CD4-positive, alpha-beta T cell treated with Interferon gamma for 1 hour (primary cell): ENCODE results near the gene TRIM67.
"Not testable (repeated sequence)": the region's sequence is repeated elsewhere in the genome, so short reads cannot be mapped to it uniquely, and the experiment has no call there.

ENCODE experiments used
- DNase-seq: peaks from one replicate; pipeline ENCODE4 v3.0.0-alpha.2; 2020

Gene TRIM67

DNA sequence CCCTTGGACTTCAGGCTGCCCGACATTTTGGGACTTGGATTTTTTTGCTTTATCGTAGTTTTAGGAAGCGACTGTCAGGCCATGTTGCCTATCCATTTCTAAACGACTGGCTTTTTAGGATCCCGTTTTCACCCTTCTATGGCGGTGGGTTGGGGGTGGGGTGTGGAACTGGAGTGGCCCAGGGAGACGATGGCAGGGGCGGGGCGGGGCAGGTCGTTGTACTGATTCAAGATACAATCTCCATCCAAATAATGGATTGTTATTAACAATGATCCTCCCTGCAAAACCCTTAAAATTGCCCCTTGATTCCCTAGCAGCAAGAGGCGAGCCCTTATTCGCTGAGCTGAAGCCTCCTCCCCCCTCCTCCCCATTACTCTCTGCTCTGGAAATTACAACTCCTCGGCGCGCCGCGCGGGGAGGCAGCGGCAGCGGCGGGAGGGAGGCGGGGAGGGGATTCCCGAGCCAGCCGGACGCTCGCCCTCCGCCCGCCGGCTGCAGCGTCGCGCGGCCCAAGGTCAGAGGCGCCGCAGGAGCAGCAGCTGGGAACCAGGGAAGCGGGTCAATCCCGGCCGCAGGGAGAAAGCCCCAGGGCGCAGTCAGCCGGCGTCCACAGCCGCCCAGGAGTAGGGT, at the start of gene TRIM67:
TRIM67 (plus strand) TSS at position 392 of the 630 bp plus-strand sequence. CDS start 912 bp downstream, outside the sequence.
- no peak for DNase-seq

- no peak for DNase-seq
These were observed 45.1 kb upstream of the TRIM67 start for GRCh38 chr1:231116738-231117137.

DNA sequence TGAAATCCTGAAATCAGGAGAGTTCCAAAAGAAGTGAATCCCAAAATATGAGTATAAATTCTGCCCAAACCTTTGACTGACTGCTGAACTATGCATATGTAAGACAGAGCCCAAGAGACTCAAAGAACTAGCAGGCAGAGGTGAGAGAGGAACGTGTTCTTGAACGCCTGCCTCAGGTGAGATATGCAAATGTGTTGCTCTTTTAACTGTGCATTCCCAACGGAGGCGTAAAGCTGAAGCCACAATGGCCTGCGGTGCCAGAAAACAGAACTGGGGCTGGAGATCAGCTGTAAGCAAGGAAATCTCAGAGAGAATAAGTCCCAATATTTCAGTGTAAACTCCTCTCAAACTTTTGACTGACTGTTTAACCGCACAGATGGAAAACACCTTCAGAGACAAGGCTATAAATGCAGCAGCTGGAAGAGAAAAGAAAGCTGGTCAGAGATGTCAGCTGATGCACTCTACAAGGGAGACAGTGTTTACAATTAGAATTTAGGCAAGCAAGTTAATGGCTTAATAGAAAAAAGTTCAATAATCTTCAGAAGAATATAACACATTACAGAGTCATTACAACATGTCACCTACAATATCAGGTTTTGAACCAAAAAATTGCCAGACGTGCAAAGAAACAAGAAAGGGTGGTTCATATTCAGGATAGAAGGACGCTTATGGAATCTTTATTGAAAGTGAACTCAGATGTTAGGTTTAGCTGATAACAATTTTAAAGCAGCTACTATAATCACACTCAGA, 43.0 kb upstream of the TRIM67 start:
- DNase-seq, result no peak

DNA sequence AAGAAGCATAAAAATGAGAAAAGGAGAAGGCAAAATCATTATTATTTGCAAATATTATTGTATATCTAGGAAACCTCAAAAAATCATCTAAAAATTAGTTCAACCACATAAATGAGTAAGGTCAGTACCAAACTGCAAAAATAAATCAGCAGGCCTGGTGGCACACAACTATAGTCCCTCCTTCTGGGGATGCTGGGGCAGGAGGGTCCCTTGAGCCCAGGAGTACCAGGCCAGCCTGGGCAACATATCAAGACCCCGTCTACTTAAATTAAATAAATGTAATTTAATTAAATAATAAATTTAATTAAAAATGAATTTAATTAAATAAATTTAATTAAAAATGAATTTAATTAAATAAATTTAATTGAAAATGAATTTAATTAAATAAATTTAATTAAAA, 40.3 kb upstream of the TRIM67 start:
- no peak for DNase-seq

DNA sequence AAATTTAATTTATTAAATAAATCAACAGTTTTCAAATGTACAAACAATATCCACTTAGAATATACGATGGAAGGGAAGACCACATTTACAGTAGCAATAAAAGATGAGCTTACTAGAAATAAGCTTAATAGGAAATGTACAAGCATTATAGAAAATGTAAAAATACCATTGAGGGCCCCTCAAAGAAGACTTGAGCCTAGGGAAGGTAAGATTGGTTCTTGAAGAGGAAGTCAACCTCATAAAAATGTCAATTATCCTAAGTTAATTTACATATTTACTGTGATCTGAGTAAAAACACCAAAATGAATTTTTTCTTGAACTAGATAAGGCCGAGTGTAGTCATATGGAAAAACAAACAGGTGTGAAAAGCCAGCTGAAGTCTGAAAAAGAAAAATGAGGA, 39.7 kb upstream of the TRIM67 start:
- DNase-seq, result no peak

DNA sequence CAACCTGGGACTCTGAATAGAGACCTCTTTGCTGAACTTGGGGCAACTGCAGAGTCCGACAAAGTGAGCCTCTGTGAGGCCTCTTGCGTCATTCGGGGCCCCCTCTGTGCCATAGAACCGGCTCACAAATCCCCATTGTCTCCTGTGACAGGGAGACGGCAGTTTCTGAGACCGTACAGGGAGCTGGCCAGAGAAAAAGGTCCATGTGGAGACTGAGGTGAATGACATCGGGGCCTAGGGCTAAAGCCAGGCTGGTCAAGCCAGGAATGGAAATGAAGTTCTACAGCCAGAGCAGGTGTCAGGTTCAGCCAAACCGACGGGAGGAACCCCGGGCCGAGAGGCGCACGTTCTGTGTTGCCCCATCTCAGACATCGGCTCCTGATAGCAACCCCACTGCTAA, 37.1 kb upstream of the TRIM67 start:
- no peak for DNase-seq

DNA sequence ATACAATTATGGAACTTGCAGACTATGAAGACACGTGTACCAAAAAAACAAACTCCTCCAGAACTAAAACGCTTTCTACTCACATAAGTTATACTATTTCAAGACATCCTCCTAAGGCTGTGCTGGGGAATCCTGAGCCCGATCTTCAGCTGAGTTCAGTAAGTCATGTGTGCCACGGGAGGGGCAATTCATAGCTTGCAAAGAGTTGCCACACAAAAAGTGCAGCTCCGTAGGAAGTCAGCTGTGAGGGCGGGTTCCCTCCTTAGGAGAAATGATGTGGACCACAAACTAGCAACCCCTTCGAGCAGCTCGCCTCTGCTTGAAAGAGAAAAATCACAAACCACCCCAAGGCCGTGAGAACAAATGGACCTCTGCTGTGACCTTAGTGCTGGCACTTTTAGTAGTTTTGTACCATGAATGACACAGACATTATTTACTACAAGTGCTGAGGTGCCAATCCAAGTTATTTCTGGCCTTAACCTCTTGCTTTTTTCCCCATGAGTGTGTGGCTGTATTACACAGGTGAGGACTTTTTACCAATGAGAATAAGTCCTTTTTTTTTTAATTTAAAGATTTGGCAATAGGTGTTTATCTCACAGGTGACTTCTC, 35.8 kb upstream of the TRIM67 start:
- DNase-seq, result no peak

DNA sequence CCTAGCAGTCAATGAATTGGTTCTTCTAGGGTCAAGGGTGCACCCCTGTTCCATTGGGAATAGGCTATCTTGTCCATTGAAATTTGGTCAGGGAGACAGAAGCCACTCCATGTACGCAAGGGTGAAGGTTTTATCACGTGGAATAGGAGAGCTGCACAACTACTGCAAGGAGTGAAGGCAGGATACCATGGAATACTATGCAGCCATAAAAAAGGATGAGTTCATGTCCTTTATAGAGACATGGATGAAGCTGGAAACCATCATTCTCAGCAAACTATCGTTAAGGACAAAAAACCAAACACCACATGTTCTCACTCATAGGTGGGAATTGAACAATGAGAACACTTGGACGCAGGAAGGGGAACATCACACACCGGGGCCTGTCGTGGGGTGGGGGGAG, 34.8 kb upstream of the TRIM67 start:
- DNase-seq, result not testable (repeated sequence)

- DNase-seq, result not testable (repeated sequence)
These were observed 33.4 kb upstream of the TRIM67 start for GRCh38 chr1:231128471-231128870.

- no peak for DNase-seq
These were observed 31.3 kb upstream of the TRIM67 start for GRCh38 chr1:231130544-231130943.

GRCh38 chr1:231132591-231132990, 29.3 kb upstream of the TRIM67 start:
- DNase-seq, result not testable (repeated sequence)

DNA sequence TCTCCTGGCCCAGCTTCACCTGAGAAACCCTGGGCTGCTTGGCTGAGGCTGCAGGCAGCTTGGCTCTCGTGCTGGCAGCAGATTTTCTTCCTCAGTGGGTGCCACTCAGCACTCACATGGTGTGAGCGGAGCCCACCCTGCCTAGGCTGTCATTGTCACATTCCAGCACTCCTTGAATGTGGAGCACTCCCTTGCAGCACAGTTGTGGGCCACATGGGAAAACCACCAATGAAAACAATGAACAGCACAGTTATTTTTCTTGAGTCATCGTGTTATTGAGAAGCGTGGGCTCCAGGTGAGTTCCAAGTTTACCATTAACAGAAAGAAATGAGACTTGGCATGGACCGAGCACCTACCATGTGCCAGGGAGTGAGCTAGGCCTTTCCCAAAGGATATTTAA, 27.2 kb upstream of the TRIM67 start:
- DNase-seq, result no peak

DNA sequence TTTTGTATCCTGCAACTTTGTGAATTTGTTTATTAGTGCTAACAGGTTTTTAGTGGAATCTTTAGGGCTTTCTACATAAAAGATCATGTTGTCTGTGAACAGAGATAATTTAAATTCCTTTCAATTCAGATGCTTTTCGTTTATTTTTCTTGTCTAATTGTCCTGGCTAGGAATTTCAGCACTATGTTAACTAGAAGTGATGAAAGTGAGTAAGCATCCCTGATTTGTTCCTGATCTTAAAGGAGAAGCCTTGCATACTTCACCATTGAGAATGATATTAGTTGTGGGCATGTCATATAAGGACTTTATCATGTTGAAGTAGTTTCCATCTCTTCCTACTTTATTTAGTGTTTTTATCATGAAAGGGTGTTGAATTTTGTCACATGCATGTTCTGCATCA, 23.6 kb upstream of the TRIM67 start:
- DNase-seq, result no peak

GRCh38 chr1:231139125-231139649, 22.7 kb upstream of the TRIM67 start:
- no peak for DNase-seq

- DNase-seq, result no peak
These were observed 21.9 kb upstream of the TRIM67 start for GRCh38 chr1:231139659-231140654.

DNA sequence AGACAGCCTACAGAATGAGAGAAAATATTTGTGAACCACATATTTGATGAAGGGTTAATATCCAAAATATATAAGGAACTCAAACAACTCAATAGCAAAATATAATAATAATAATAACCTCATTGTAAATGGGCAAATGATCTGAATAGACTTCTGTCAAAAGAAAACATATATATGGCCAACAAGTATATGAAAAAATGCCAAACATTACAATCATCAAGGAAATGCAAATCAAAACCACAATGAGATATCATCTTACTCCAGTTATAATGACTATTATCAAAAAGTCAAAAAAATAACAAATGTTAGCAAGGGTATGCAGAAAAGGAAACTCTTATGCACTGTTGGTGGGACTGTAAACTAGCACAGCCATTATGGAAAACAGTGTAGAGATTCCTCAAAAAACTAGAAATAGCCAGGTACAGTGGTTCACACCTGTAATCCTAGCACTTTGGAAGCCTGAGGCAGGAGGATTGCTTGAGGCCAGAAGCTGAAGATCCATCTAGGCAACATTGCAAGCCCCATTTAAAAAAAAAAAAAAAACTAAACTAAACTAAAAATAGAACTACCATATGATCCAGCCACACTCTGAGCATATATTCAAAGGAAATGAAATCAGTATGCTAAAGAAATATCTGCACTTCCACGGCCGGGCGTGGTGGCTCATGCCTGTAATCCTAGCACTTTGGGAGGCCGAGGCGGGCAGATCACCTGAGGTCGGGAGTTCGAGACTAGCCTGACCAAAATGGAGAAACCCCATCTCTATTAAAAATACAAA, 17.3 kb upstream of the TRIM67 start:
- DNase-seq, result no peak

DNA sequence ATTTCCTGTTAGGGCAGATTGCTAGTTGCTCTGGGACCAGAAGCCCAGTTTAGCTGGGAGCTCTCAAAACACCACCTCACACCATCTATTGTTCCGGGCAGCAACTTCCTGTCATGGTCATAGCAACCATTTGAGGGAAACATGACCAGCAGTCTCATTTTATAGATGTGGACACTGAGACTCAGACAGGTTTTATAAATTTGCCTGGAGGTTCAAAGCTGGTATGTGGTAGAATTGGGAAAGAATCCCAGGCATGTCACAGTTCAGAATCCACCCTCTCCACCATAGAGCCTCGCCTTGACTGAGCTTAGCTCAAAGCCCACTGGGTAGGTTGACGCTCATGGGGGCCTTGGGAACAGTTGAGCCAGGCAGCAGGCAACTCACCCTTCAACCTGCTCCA, 14.0 kb upstream of the TRIM67 start:
- DNase-seq, result no peak

DNA sequence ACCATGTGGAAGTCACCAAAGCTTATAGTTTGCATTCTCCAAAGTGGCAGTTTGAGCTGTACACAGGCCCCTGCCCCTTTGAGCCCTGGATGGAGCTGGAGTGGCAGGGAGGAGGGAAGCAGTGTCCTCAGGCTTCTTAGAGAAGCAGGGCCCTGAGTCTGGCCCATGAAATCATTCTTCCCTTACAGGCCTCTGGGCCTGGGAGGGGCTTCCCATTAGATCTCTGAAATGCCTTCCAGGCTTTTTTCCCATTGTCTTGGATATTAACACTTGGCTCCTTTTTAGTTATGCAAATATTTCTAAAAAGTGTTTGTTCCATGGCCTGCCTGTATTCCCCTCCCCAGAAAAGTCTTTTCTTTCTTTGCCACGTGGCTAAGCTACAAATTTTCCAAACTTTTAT, 10.0 kb upstream of the TRIM67 start:
- no peak for DNase-seq

GRCh38 chr1:231153726-231154125, 8.1 kb upstream of the TRIM67 start:
- no peak for DNase-seq

DNA sequence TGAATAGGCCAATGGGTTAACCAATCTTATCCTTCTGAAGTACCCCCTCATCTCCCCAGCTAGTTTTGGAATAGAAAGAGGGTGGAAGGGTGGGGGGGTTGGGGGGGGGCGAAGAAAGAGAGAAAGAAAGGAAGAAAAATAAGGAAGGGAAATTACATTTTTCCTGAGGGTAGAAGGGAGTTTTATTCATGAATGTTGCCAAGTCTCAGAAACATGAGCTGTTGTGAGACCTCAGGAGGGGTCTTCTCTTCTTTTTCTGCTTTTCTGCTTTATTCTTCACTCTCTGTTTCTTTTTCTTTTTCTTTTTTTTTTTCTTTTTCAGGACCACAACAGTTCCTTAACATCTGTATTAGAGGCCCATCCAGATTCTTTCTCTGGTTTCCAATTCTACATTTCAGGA, 6.0 kb upstream of the TRIM67 start:
- no peak for DNase-seq

DNA sequence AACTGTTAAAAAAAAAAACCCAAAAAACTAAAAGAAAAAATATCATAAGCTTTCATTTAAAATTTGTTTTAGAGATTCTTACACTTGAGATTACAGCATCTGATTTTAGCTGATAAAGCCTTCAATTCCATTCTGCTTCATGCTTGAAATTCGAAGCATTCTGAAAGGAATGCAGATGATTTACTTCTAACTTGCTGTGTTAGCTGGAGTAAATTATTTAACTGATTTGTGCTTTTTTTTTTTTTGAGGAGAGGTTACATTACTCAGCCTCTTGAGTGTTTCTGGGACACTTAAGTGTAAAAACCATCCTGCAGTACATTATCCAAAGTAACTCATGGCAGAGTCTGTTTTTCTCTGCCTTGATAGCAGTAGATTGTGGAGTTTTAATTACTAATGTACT, 4.5 kb upstream of the TRIM67 start:
- DNase-seq, result no peak

- DNase-seq, result not testable (repeated sequence)
These were observed 3.7 kb upstream of the TRIM67 start for GRCh38 chr1:231158141-231158540.
